Right lobe of liver (tissue), 6 donors: ENCODE data around the gene HLA-DMA. TPM values are rescaled to one million over a fixed set of nuclear protein-coding genes. Genes with fewer than 3 reads are reported as not detected.

Experiments used
- ATAC-seq, 4 donors: fragments of 200-7000 bp; cut with Tn5 transposase; one replicate each; pipeline ENCODE4 v1.9.1; 2020; ENCODE audit warnings: mild to moderate bottlenecking in 4 of 4, moderate library complexity in 4 of 4
- DNase-seq, 3 donors: peaks; one replicate each; pipeline ENCODE4 v3.0.0-alpha.2; 2020
- H3K27ac ChIP-seq, 3 donors: fragments of 200-600 bp; one replicate each; pipeline ENCODE4 v1.8.0; 2022
- H3K27me3 ChIP-seq, 2 donors: fragments of 200-600 bp; one replicate each; pipeline ENCODE4 v1.8.0; 2022
- H3K36me3 ChIP-seq, 4 donors: fragments of 200-600 bp; sonication (generic) in 1 of 4; one replicate each; pipeline versions ENCODE4 v1.5.1 to v1.8.0; 2017 to 2022; ENCODE audit warnings: control low read depth in 1 of 4
- H3K4me1 ChIP-seq, 4 donors: fragments of 200-600 bp; sonication (generic) in 1 of 4; one replicate each; pipeline versions ENCODE4 v1.5.1 to v1.8.0; 2017 to 2022; ENCODE audit warnings: control low read depth in 1 of 4
- H3K4me3 ChIP-seq, 3 donors: fragments of 200-600 bp; one replicate each; pipeline ENCODE4 v1.8.0; 2022
- H3K9me3 ChIP-seq, 4 donors: fragments of 200-600 bp; sonication (generic) in 1 of 4; one replicate each; pipeline versions ENCODE4 v1.5.1 to v1.8.0; 2017 to 2022; ENCODE audit warnings: control low read depth in 1 of 4
- POLR2A ChIP-seq: fragments of 450-650 bp; IDR thresholded peaks from one replicate; pipeline ENCODE4 v1.6.1; 2017; ENCODE audit warnings: antibody characterized with exemption, mild to moderate bottlenecking
- WGBS: methylation state at CpG from one replicate; pipeline ENCODE4 v1.1.6; 2018; ENCODE audit warnings: low coverage, low lambda C conversion rate; ENCODE audit not compliant: insufficient coverage; ENCODE audit errors: missing lambda C conversion rate; 5-methylcytosine and 5-hydroxymethylcytosine counted together
- intact Hi-C, 2 donors: fragments of 100-400 bp; cut with DNase I; formaldehyde crosslinking; loops; one replicate each; pipeline versions ENCODE4 v1.11.2 to v1.14.1; 2022
- total RNA-seq, 6 experiments: library from RNA; depleted of rRNA in 2 of 6; stranded (reverse); fragments of >200 nt in 2 of 6; fragmentation: NEBNext Ultra II Directional in 3 of 6; extraction: Animal tissue kit (Norgen Biotek cat#: 25700) in 3 of 6; gene quantifications; one replicate each; pipeline versions ENCODE4 v1.1.0 to v1.2.4, GENCODE V29; 2016 to 2023
- TF ChIP-seq, protein P1 (sequence below), 4 donors: fragments of 200-600 bp in 3 of 4; fragments of 450-650 bp in 1 of 4; IDR thresholded peaks; one replicate each; pipeline versions ENCODE4 v1.5.1 to v1.8.0; 2016 to 2022; ENCODE audit warnings: antibody characterized with exemption in 4 of 4, mild to moderate bottlenecking in 2 of 4
- donor health status: DM: no; HTN: yes; CAD: no.
- donor health status: DM: no; HTN: no; CAD: no.
- donor health status: DM: no; HTN: no; CAD: no.
- donor health status: DM: no; HTN: yes; CAD: no.
- donor health status: DM: no; HTN: yes; CAD: no.

HLA-DMA gene
- total RNA-seq, 6 experiments from 2014 or later, result 6.9 to 26.2 (median 10.7) TPM

DNA sequence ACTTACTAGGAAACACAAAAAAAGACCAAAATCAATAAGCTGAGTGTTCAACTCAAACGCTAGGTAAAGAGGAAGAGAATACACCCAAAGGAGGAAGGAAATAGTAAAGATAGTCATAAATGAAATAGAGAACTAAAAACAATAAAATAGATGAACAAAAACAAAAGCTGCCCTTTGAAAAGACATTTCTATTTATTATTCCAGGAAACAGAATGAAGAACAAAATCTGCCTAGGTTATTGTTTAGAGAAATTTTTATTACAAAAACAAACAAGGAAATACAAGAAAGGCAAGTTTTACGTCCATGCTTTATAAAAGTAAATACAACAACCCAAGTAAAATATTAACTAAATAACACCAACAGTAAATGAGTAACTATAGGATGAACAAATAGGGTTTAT is 32.2 kb downstream of the HLA-DMA start:
- H3K36me3 ChIP-seq, result no peaks in the 10 kb centered on the region
- H3K27ac ChIP-seq, result no peak overlapping the region
- 27% methylated on average over 2 of the region's 2 CpGs for WGBS
- DNase-seq, result no peak
- peaks cover 0 to 4% of the 10 kb centered on the region in 2 donors for H3K27me3 ChIP-seq
- TF ChIP-seq, protein P1, sequence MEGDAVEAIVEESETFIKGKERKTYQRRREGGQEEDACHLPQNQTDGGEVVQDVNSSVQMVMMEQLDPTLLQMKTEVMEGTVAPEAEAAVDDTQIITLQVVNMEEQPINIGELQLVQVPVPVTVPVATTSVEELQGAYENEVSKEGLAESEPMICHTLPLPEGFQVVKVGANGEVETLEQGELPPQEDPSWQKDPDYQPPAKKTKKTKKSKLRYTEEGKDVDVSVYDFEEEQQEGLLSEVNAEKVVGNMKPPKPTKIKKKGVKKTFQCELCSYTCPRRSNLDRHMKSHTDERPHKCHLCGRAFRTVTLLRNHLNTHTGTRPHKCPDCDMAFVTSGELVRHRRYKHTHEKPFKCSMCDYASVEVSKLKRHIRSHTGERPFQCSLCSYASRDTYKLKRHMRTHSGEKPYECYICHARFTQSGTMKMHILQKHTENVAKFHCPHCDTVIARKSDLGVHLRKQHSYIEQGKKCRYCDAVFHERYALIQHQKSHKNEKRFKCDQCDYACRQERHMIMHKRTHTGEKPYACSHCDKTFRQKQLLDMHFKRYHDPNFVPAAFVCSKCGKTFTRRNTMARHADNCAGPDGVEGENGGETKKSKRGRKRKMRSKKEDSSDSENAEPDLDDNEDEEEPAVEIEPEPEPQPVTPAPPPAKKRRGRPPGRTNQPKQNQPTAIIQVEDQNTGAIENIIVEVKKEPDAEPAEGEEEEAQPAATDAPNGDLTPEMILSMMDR (IDR thresholded peaks at IDR 0.05), result no peak
- no peak for TF ChIP-seq POLR2A
- no peaks in the 10 kb centered on the region for H3K4me1 ChIP-seq
- intact Hi-C loops, result no loop called here
- no peaks in the 10 kb centered on the region for H3K9me3 ChIP-seq
- ATAC-seq, result no peak
- no peak overlapping the region for H3K4me3 ChIP-seq

DNA sequence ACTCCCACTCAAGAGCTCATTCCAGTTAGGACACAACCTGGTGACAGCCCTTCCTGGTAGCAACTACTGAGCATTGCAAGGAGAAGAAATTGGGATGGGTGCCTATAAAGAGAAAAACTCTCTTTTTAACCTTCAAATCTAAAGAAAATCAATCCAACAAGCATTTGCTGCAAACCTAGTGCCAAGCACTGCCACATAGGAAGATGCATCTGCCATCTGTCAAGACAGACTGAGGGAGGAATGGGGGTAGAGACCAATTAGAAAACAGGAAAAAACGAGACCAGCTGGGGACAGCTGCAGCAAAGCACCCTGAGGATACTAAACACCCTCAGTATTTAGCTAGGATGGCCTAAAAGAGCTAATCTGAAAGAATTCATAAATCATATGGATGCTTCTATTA is 39.9 kb downstream of the HLA-DMA start:
- DNase-seq, result no peak
- TF ChIP-seq, protein P1 (IDR thresholded peaks at IDR 0.05), result no peak
- no peak for TF ChIP-seq POLR2A
- 33% methylated on average over 1 of the region's 1 CpG for WGBS

DNA sequence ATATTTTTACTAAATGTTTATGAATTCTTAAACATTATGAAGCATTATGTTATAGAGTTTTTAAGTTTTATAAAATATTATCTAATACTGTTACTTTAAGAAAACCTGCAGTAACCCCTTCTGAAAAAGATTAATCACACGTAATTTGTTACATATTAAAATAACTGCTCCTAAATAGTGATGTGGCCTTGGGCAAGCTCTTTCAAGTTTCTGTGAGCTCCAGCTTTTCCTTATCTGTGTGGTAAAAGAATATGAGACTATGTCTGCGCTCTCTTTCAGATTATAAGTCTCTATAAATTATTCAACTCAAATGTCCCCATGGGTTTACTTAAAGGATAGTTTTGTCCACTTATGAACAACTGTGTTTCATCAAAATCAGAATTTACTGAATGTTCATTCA is 44.0 kb downstream of the HLA-DMA start:
- Histone ChIP-seq H3K36me3 (no peaks in the 10 kb centered on the region), H3K27me3 (no peaks in the 10 kb centered on the region), H3K27ac (no peak overlapping the region), H3K9me3 (no peaks in the 10 kb centered on the region), H3K4me3 (no peak overlapping the region), H3K4me1 (no peaks in the 10 kb centered on the region)
- ATAC-seq (no peak), DNase-seq (no peak)
- intact Hi-C loops, result no loop called here
- TF ChIP-seq POLR2A, result no peak
- TF ChIP-seq, protein P1 (IDR thresholded peaks at IDR 0.05), result no peak
- 67% methylated on average over 2 of the region's 2 CpGs for WGBS

More for the DNA sequence above, 39.9 kb downstream of the HLA-DMA start:
- H3K27ac ChIP-seq, result no peak overlapping the region
- no peak overlapping the region for H3K4me3 ChIP-seq
- intact Hi-C loops, result no loop called here
- no peaks in the 10 kb centered on the region for H3K4me1 ChIP-seq
- no peaks in the 10 kb centered on the region for H3K27me3 ChIP-seq
- no peak for ATAC-seq
- no peaks in the 10 kb centered on the region for H3K9me3 ChIP-seq
- H3K36me3 ChIP-seq, result no peaks in the 10 kb centered on the region

DNA sequence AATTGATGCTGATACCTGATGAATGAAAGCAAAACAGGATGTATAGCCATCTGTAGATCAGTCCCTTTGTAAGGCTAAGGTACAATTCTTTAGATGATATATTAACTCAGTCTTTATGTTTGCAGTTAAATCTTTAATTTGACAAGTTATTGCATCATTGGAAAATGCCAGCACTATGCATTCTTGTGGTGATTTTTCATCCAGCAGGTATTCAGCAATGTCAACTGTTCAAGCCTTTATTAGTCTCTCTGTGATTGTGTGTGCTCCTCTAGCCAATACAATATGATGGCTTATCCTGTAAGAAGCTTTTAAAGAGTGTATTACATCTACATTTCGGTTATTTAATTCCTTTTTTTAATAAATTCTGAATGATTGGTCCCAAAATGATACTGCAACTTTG is 46.4 kb downstream of the HLA-DMA start:
- Histone ChIP-seq H3K9me3 (no peaks in the 10 kb centered on the region), H3K4me1 (no peaks in the 10 kb centered on the region), H3K27ac (no peak overlapping the region), H3K4me3 (no peak overlapping the region), H3K36me3 (no peaks in the 10 kb centered on the region), H3K27me3 (no peaks in the 10 kb centered on the region)
- no peak for ATAC-seq
- TF ChIP-seq, protein P1 (IDR thresholded peaks at IDR 0.05), result no peak
- TF ChIP-seq POLR2A, result no peak
- intact Hi-C loops, result no loop called here
- DNase-seq, result no peak
- WGBS, result 52% methylated on average over 1 of the region's 1 CpG

DNA sequence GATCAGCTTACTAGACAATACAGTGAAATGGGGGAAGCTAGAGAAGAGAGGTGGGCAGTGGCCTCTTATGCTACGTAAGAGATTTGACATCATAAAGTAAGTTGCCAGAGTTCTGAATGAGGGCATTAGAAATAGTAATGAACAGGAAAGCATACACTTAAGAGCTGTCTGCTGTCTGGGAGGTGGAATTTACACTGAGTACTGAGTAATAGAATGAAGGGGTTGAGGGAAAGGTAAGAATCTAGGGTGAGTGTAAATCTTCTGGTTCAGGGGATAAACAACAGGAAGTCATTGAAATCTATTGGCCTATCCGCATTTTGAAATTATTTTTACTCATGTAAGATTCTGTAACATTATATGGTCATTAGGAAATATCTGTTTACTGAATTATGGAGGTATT is 47.8 kb downstream of the HLA-DMA start:
- no peak for TF ChIP-seq POLR2A
- no peaks in the 10 kb centered on the region for H3K9me3 ChIP-seq
- 45% methylated on average over 2 of the region's 2 CpGs for WGBS
- no peaks in the 10 kb centered on the region for H3K4me1 ChIP-seq
- no peak overlapping the region for H3K4me3 ChIP-seq
- DNase-seq (no peak), ATAC-seq (no peak)
- no peak overlapping the region for H3K27ac ChIP-seq
- intact Hi-C loops, result no loop called here
- no peaks in the 10 kb centered on the region for H3K36me3 ChIP-seq
- H3K27me3 ChIP-seq, result no peaks in the 10 kb centered on the region
